Forelimb muscle (tissue), 1 donor: ENCODE results near the gene TBCEL. TPM values are rescaled to one million over a fixed set of nuclear protein-coding genes. Genes with fewer than 3 reads are reported as not detected.

Experiments used
- DNase-seq: peaks from one replicate; pipeline ENCODE4 v3.0.0-alpha.2; 2013; ENCODE audit warnings: low read depth
- polyA plus RNA-seq: library from polyadenylated mRNA; unstranded; fragments of 120-200 nt; gene quantifications from one replicate; pipeline ENCODE4 v1.2.1, GENCODE V29; 2013; ENCODE audit not compliant: insufficient read length

Gene TBCEL
- polyA plus RNA-seq, 1 donor = 12.9 TPM

DNA sequence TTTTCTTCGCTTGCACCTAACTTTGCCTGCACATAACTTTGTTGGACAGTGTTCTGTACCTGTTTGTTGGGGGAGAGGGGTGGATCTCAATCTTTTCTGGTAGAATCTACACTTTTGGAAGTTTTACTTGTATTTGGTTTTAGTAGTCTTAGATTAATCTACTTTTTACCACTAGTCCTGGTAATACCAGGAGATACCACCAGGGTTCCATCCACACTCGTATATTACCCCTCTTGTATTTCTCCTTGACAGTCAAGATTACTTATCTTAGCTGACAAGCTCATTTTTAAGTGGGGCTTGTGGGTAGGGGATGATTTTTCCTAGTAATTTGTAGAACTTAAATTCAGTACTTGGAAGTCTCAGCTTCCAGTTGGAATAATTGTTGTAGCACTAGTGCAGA lies 39.8 kb downstream of the TBCEL start:
- no peak for DNase-seq

DNA sequence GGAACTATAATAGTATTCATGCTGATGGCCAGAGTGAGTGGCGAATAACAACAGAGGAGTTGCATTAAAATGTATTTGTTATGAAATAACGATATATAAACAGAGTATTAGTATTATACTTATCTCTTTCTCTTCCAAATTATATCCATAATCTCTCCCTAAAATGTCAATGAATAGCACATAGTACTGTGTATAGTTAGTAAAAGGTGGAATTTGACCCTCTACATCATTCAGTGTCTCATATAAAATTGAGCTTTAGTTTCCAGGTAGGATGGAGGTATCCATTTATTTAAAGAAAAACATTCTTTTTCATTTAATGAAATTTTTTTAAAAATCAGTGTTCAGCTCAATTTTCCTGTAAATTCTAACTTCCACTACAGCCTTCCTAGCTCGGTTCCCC lies 42.7 kb downstream of the TBCEL start:
- no peak for DNase-seq

GRCh38 chr11:121067026-121067425 lies 43.1 kb downstream of the TBCEL start:
- DNase-seq = no peak

DNA sequence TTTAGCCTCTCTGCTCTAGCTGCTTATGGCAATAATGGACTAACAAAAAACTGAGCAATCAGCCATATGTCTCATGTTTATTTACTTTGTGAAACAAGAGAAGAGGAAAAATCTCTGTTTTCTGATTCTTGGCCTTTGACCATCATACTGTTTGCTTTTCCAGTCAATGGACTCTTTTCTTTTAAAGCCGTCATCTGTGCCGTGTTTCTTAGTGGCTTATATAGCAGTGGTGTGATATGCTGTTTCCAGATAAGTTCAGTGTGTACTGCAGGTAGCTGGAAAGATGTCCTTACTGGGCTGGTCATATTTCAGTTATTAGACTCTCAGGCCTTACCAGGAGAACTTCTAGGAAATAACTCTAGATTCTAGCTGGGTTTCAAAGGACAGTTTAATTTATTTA lies 43.6 kb downstream of the TBCEL start:
- DNase-seq = no peak

DNA sequence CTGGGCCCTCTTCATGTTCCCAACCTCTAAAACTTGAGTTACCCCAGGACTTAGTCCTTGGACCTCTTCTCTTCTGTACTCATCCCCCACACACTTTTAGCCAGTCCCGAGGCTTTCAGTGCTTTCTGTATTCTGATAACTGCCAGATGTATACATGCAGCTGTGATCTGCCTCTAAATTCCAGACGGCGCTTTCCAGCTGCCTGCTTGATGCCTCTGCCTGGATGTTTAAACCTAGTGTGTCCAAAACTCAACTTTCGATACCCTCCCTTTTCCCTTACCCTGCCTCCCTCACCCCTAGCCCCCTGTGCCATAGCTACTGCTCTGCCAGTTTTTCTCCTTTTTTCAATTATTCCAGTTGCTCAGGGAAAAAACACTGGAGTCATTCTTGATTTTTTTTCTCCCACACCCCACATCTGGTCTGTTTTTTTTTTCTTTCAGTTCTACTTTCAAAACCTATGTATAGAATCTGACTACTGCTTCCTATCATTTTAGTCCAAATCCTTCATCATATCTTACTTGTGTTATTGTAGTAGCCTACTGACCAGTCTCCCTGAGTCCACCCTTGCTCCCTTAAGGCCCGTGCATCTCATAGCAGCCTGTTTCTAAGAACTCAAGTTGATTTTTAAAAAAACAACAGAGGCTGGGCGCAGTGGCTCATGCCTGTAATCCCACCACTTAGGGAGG lies 44.2 kb downstream of the TBCEL start:
- no peak for DNase-seq

GRCh38 chr11:121068787-121069186 lies 44.9 kb downstream of the TBCEL start:
- no peak for DNase-seq

DNA sequence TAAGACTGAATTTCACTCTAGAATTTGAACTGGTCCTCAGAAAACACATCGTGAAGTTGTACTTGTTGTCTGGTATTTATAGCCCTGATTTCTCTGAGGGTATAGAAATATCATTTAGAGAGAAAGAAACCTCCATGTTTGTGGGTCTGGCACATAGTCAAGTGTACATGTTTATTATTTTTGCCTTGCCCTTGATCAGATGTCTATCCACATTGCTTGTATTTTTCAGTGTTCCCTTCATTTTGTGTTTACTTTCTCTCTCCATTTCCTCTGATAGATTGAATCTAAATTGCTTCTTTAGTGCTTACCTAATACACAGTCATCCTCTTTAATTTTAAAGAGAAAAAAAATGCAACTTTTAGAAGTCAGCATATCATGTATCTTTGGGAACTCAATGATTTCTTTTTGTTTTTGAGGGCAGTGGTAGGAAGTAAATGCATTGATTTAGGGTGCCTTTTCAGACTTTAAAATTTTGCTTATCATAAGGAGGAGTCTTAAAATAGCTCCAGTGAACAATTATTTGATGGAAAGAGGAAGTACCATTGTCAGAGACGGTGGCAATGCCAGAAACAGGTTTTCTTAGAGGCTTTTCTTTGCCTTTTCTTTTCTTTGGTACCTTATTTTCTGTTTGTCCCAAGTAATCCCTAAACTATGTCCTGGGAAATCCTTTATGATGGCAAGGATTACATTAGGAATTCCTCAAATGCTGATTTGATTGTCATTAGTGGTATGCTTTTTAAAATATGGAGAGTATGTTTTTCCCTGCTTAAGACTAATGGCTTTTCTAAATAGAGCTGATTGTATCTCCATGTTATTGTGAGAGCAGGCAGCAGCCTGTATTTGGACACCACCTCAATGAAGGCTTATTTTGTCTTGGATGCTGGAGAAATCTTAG lies 47.3 kb downstream of the TBCEL start:
- DNase-seq = no peak

DNA sequence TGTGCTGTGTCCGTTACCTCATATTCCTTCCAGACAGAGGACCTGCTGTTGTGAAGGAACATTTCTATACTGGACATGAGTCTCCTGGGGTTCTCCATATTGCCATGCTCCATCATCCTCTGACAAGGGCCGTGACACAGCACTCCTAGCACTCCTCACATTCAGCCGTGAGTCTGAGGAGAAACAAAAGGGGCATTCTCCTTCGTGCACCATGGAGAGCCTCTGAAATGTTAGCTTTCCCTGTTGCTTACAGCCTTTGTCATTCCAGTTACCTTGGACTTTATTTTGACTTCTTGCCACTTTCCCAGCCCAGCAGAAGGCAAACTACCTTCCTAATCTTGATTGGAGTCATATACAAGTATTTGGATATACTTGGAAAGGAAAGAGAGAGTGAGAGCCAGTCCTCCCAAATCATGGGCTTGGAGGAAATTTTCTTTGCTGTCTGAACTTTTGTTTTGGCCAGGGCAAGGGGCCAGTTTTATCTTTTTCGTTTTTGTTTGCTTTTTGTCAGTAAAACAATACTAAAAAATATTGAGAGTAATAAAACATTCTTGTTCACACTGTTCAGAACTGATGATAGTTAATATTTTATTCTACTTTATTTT lies 48.0 kb downstream of the TBCEL start:
- no peak for DNase-seq

GRCh38 chr11:121081321-121081720 lies 57.4 kb downstream of the TBCEL start:
- no peak for DNase-seq

DNA sequence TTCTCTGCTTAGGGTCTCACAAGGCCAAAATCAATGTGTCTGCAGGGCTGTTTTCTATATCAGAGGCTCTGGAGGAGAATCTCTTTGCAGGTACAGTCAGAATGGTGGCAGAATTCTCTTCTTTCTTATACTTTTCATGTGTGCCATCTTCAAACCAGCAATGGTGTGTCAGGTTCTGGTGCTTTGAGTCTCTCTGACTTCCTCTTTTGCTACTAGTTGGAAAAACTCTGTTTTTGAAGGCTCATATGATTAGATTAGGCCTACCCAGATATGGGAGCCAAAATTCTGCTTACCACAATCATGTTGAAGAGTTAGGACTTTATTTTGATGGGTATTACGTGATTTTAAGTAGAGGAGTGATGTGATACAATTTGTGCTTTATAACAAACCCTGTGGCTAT lies 58.3 kb downstream of the TBCEL start:
- DNase-seq = no peak

- DNase-seq = no peak
These were observed 58.8 kb downstream of the TBCEL start for GRCh38 chr11:121082670-121083069.

DNA sequence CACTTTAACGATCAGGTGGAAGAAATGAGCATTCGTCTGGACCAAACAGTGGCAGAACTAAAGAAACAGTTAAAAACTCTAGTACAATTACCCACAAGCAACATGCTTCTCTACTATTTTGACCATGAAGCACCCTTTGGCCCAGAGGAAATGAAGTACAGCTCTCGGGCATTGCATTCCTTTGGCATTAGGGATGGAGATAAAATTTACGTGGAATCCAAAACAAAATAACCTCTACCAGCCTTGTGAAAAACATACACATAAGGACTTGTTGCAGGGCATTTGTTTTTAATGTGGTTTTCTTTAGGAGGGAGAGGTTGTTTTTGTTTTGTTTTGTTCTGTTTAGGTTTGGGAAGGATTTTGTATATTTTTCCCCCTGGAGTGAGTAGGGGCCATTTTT lies 63.0 kb downstream of the TBCEL start:
- DNase-seq = no peak

DNA sequence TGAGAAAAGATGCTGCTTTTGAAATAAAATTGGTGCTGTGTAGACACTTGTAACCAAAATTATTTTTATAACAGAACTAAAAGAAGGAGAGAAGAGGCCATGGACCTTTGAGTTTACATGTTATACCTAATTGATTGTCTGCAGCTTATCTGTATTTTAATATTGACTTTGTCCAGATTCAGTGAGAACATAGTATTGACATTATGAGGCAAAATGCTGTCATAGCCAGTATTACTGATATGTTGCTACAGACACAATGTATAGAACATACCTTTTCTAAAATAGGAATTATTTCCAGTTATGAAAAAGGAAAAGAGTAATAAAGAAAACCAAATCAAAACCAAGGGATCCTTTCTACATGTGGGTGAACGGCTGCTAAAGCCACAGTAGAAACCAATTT lies 65.7 kb downstream of the TBCEL start:
- DNase-seq = no peak

- DNase-seq = no peak
These were observed 66.3 kb downstream of the TBCEL start for GRCh38 chr11:121090145-121090721.

DNA sequence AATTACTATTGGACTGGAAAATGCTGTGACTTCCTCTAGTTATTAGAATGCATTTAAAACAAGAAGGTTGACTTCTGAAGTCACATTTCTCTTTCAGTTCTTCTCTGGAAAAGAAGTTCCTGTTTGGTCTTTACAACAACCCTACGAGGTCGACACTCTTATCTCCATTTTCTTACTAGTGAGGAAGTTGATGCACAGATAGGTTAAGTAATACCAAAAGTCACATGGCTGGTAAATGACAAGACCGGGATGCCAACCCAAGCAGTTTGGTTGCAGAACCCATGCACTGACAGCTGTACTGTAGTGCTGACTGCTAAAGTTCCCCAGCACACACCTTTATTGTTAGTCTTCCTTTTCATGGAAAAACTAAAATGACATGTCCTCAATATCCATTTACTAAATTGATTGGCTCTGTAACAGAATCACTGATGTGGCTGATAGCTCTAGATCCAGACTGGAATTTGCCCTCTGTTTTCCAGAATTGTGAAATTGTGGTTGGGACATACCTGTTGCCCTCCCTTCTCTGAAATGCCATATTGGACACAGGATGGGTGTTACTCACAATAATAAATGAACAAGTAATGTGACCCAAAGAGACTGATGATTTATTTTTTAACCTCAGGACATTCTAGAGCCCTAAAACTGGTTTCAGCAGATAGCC lies 67.7 kb downstream of the TBCEL start:
- DNase-seq = no peak

GRCh38 chr11:121095561-121095960 lies 71.7 kb downstream of the TBCEL start:
- no peak for DNase-seq

- no peak for DNase-seq
These were observed 75.5 kb downstream of the TBCEL start for GRCh38 chr11:121099364-121099763.

- no peak for DNase-seq
These were observed 76.0 kb downstream of the TBCEL start for GRCh38 chr11:121099885-121100284.

DNA sequence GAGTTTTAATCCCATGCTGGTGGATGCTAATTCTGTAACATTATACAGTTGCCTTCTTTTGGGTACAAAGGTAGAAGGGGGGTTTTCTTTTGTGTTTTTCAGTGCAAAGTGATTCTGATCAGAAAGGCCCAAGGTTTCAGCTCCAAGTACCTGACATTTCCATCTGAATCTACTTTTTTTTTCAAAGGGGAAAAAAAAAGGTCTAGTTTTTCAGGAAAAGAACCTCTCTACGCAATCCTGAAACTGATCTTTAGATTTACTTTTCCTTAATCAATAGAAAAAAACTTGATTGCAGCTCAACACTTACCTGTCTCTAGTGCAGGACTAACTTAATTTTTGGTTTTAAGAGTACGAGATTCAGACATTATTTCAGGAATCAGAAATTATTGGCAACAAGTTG lies 77.0 kb downstream of the TBCEL start, which contains the start of gene TECTA:
Gene TECTA, plus strand, starts transcription at position 301 of the 400 bp plus-strand sequence. CDS start 1,423 bp downstream, outside the sequence.
- DNase-seq = no peak

DNA sequence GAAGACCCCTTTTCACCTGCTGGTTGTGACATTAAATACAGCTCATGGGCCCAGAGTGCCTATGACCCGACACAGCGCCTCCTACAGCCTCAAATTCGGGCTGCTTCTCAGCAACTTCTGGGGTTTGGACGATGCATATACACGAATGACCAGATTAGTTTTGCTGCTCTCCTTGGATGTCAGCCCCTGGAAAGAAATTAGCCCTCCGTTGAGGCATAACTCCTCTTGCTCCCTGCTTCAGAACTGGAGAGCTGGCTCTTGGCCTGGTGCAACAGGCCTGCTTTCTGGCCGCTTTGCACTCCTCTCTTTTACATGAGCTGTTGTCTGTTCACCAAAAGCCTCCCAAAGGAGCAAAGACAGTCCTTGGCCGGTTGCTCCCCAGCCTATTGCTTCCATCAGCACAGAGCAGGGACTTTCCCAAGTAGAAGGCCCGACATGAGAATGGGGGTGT lies 80.4 kb downstream of the TBCEL start:
- peak; percentile 68 for DNase-seq

GRCh38 chr11:121105063-121105480 lies 81.2 kb downstream of the TBCEL start:
- DNase-seq = peak; percentile 95
